Breast epithelium (tissue), 4 donors: Measurements from ENCODE around the gene ZCCHC10. TPM values are rescaled to one million over a fixed set of nuclear protein-coding genes. Genes with fewer than 3 reads are reported as not detected.
A peak's percentile ranks its signal among the peaks of the same experiment; 100 is the strongest.

ENCODE experiments used
- DNase-seq, 2 donors: peaks; one replicate each; pipeline ENCODE4 v3.0.0-alpha.2; 2019; ENCODE audit warnings: low spot score in 2 of 2
- H3K27ac ChIP-seq, 2 donors: fragments of 200-600 bp; sonication (generic) in 1 of 2; one replicate each; pipeline ENCODE4 v1.5.1; 2016 to 2019; ENCODE audit warnings: mild to moderate bottlenecking in 1 of 2
- H3K27me3 ChIP-seq, 2 donors: fragments of 200-600 bp; sonication (generic) in 1 of 2; one replicate each; pipeline versions ENCODE4 v1.5.1 to v1.6.0; 2017 to 2019; ENCODE audit warnings: control low read depth in 1 of 2, mild to moderate bottlenecking in 1 of 2
- H3K36me3 ChIP-seq: fragments of 200-600 bp; one replicate; pipeline ENCODE4 v1.5.1; 2019
- H3K4me1 ChIP-seq, 2 donors: fragments of 200-600 bp; sonication (generic); one replicate each; pipeline ENCODE4 v1.5.1; 2016 to 2019; ENCODE audit warnings: control low read depth in 1 of 2
- H3K4me3 ChIP-seq, 3 donors: fragments of 200-600 bp; sonication (generic); 1 replicate in 2 of 3; 2 replicates in 1 of 3; pipeline ENCODE4 v1.5.1; 2016 to 2019; ENCODE audit warnings: mild to moderate bottlenecking in 3 of 3, moderate library complexity in 2 of 3
- H3K9me3 ChIP-seq, 2 donors: fragments of 200-600 bp; sonication (generic) in 1 of 2; one replicate each; pipeline ENCODE4 v1.5.1; 2016 to 2019; ENCODE audit warnings: control low read depth in 1 of 2
- CTCF ChIP-seq, 3 donors: fragments of 450-650 bp; IDR thresholded peaks; one replicate each; pipeline ENCODE4 v1.5.1; 2016 to 2017; ENCODE audit warnings: antibody characterized with exemption in 3 of 3, mild to moderate bottlenecking in 3 of 3, moderate library complexity in 3 of 3
- POLR2A ChIP-seq: fragments of 450-650 bp; IDR thresholded peaks from one replicate; pipeline ENCODE4 v1.6.1; 2016; ENCODE audit warnings: antibody characterized with exemption, mild to moderate bottlenecking, moderate library complexity
- POLR2AphosphoS5 ChIP-seq, 3 donors: sonication (generic); formaldehyde crosslinking; IDR thresholded peaks; one replicate each; pipeline ENCODE4 v1.6.1; 2017; ENCODE audit warnings: antibody characterized with exemption in 3 of 3
- intact Hi-C: fragments of 100-400 bp; cut with DNase I; formaldehyde crosslinking; loops from one replicate; pipeline ENCODE4 v1.15.1; 2023; ENCODE audit warnings: low total_unique reads
- total RNA-seq, 3 donors: library from RNA; depleted of rRNA; stranded (reverse); fragments of >200 nt; gene quantifications; one replicate each; pipeline ENCODE4 v1.1.0, GENCODE V29; 2016

The ZCCHC10 gene
- total RNA-seq, 3 donors from 2014 or later = 13.6 to 30.4 (median 21.6) TPM

- Histone ChIP-seq H3K4me1 (no peaks in the 10 kb centered on the region), H3K27me3 (no peaks in the 10 kb centered on the region), H3K9me3 (no peaks in the 10 kb centered on the region), H3K27ac (no peak overlapping the region), H3K4me3 (no peak overlapping the region), H3K36me3 (no peaks in the 10 kb centered on the region)
- TF ChIP-seq POLR2A (no peak), POLR2AphosphoS5 (IDR thresholded peaks at IDR 0.05) (no peak), CTCF (IDR thresholded peaks at IDR 0.05) (no peak)
- intact Hi-C loops = no loop called here
- DNase-seq = no peak
Observed at GRCh38 chr5:132953710-132954109, 72.6 kb downstream of the ZCCHC10 start.

- Histone ChIP-seq H3K4me3 (no peak overlapping the region), H3K9me3 (no peaks in the 10 kb centered on the region), H3K27ac (peak overlapping the region in 1 of 2 donors; percentile 26), H3K4me1 (no peaks in the 10 kb centered on the region), H3K36me3 (no peaks in the 10 kb centered on the region), H3K27me3 (no peaks in the 10 kb centered on the region)
- intact Hi-C loops = no loop called here
- DNase-seq = no peak
- TF ChIP-seq POLR2A (no peak), CTCF (IDR thresholded peaks at IDR 0.05) (no peak), POLR2AphosphoS5 (IDR thresholded peaks at IDR 0.05) (no peak)
Observed at GRCh38 chr5:132952829-132953228, 73.5 kb downstream of the ZCCHC10 start.

- intact Hi-C loops = no loop called here
- H3K27ac ChIP-seq = no peak overlapping the region
- no peaks in the 10 kb centered on the region for H3K27me3 ChIP-seq
- H3K4me3 ChIP-seq = no peak overlapping the region
- H3K36me3 ChIP-seq = no peaks in the 10 kb centered on the region
- H3K4me1 ChIP-seq = no peaks in the 10 kb centered on the region
- TF ChIP-seq POLR2A (no peak), POLR2AphosphoS5 (IDR thresholded peaks at IDR 0.05) (no peak), CTCF (IDR thresholded peaks at IDR 0.05) (no peak)
- DNase-seq = no peak
- no peaks in the 10 kb centered on the region for H3K9me3 ChIP-seq
Observed at GRCh38 chr5:132951897-132952296, 74.5 kb downstream of the ZCCHC10 start.

GRCh38 chr5:132949136-132949535 is 77.2 kb downstream of the ZCCHC10 start:
- no peaks in the 10 kb centered on the region for H3K4me1 ChIP-seq
- intact Hi-C loops = no loop called here

GRCh38 chr5:132947671-132948070 is 78.7 kb downstream of the ZCCHC10 start:
- no peaks in the 10 kb centered on the region for H3K9me3 ChIP-seq
- H3K4me3 ChIP-seq = no peak overlapping the region
- intact Hi-C loops = no loop called here
- H3K27me3 ChIP-seq = no peaks in the 10 kb centered on the region
- TF ChIP-seq POLR2AphosphoS5 (IDR thresholded peaks at IDR 0.05) = no peak
- no peak for TF ChIP-seq CTCF (IDR thresholded peaks at IDR 0.05)
- H3K36me3 ChIP-seq = no peaks in the 10 kb centered on the region
- DNase-seq = no peak
- H3K27ac ChIP-seq = no peak overlapping the region
- H3K4me1 ChIP-seq = no peaks in the 10 kb centered on the region

More at GRCh38 chr5:132949136-132949535, 77.2 kb downstream of the ZCCHC10 start:
- TF ChIP-seq POLR2A (no peak), CTCF (IDR thresholded peaks at IDR 0.05) (no peak)
- no peak for DNase-seq
- H3K9me3 ChIP-seq = no peaks in the 10 kb centered on the region
- H3K4me3 ChIP-seq = no peak overlapping the region
- no peaks in the 10 kb centered on the region for H3K27me3 ChIP-seq
- no peak overlapping the region for H3K27ac ChIP-seq
- no peaks in the 10 kb centered on the region for H3K36me3 ChIP-seq

Other genes starting within 250 kb of the ZCCHC10 start
- 10 to 100 TPM; 26.4 to 43.0 (median 40.0) TPM for gene SEPTIN8, start 249.3 kb downstream of the ZCCHC10 start, total RNA-seq
- gene SOWAHA, start 213.2 kb downstream of the ZCCHC10 start, total RNA-seq = 1 to 10 TPM in 1 of 3 donors, under 1 TPM in 2; 0.66 to 3.2 (median 0.96) TPM
- gene SHROOM1, start 195.9 kb downstream of the ZCCHC10 start, total RNA-seq = 10 to 100 TPM in 1 of 3 donors, 1 to 10 TPM in 2; 2.4 to 12.6 (median 9.5) TPM
- under 1 TPM; 0.33 to 0.64 (median 0.44) TPM for gene GDF9, start 160.1 kb downstream of the ZCCHC10 start, total RNA-seq
- gene UQCRQ, start 159.9 kb downstream of the ZCCHC10 start, total RNA-seq = 100 to 1,000 TPM; 106 to 184 (median 150) TPM
- 1 to 10 TPM in 2 of 3 donors, under 1 TPM in 1; 0.80 to 4.1 (median 2.9) TPM for gene LEAP2, start 152.9 kb downstream of the ZCCHC10 start, total RNA-seq
- 100 to 1,000 TPM in 1 of 3 donors, 10 to 100 TPM in 2; 70.2 to 108 (median 75.4) TPM for gene AFF4, start 62.9 kb downstream of the ZCCHC10 start, total RNA-seq
- 10 to 100 TPM; 45.6 to 67.2 (median 55.4) TPM for gene HSPA4, start 25.5 kb upstream of the ZCCHC10 start, total RNA-seq